RWPE2 (cell line): ENCODE data around the gene FAM20C.
A peak's percentile ranks its signal among the peaks of the same experiment; 100 is the strongest.

Experiments used
- ATAC-seq: fragments of 200-7000 bp; cut with Tn5 transposase; 3 replicates; pipeline ENCODE4 v1.9.1; 2021; ENCODE audit warnings: low read depth
- DNase-seq: peaks from one replicate; pipeline ENCODE4 v3.0.0-alpha.2; 2020; ENCODE audit warnings: low spot score
- H3K27ac ChIP-seq: fragments of 450-650 bp; 2 replicates; pipeline ENCODE4 v1.5.1; 2017; ENCODE audit warnings: mild to moderate bottlenecking; ENCODE audit not compliant: poor library complexity, severe bottlenecking
- H3K27me3 ChIP-seq: fragments of 250-450 bp; sonication (Bioruptor Pico); 2 replicates; pipeline ENCODE4 v1.5.1; 2021; ENCODE audit warnings: mild to moderate bottlenecking, moderate library complexity; ENCODE audit not compliant: insufficient read depth, poor library complexity, severe bottlenecking
- H3K36me3 ChIP-seq: fragments of 250-450 bp; sonication (Bioruptor Pico); 2 replicates; pipeline ENCODE4 v1.5.1; 2020; ENCODE audit warnings: low read depth, mild to moderate bottlenecking, moderate library complexity
- H3K4me1 ChIP-seq: fragments of 250-450 bp; sonication (Bioruptor Pico); 2 replicates; pipeline ENCODE4 v1.5.1; 2021; ENCODE audit warnings: mild to moderate bottlenecking, moderate library complexity; ENCODE audit not compliant: insufficient read depth, poor library complexity, severe bottlenecking
- H3K4me3 ChIP-seq: fragments of 250-450 bp; sonication (Bioruptor Pico); 2 replicates; pipeline ENCODE4 v1.5.1; 2021; ENCODE audit warnings: mild to moderate bottlenecking, moderate library complexity; ENCODE audit not compliant: severe bottlenecking
- H3K9me3 ChIP-seq: fragments of 250-450 bp; sonication (Bioruptor Pico); 2 replicates; pipeline ENCODE4 v1.5.1; 2021; ENCODE audit warnings: mild to moderate bottlenecking, moderate library complexity; ENCODE audit not compliant: severe bottlenecking
- CTCF ChIP-seq: fragments of 450-650 bp; IDR thresholded peaks from one replicate; pipeline ENCODE4 v1.5.1; 2017; ENCODE audit warnings: mild to moderate bottlenecking, moderate library complexity; ENCODE audit not compliant: poor library complexity, severe bottlenecking

FAM20C gene

GRCh38 chr7:223118-223800 is 30.9 kb downstream of the FAM20C start:
- Histone ChIP-seq H3K27me3 (no peaks in the 10 kb centered on the region), H3K9me3 (no peaks in the 10 kb centered on the region), H3K4me3 (no peak overlapping the region), H3K36me3 (0 out of 2 replicates have a peak, but pooled peaks cover 5% of the 10 kb centered on the region), H3K27ac (no peak overlapping the region), H3K4me1 (peaks cover 12% of the 10 kb centered on the region)
- ATAC-seq, result no peak
- no peak for TF ChIP-seq CTCF
- no peak for DNase-seq

- Histone ChIP-seq H3K27me3 (no peaks in the 10 kb centered on the region), H3K4me3 (no peak overlapping the region), H3K36me3 (0 out of 2 replicates have a peak, but pooled peaks cover 9% of the 10 kb centered on the region), H3K4me1 (peaks cover 12% of the 10 kb centered on the region), H3K27ac (no peak overlapping the region), H3K9me3 (no peaks in the 10 kb centered on the region)
- DNase-seq (no peak), ATAC-seq (no peak)
- no peak for TF ChIP-seq CTCF
Measured at GRCh38 chr7:223861-224260, 31.5 kb downstream of the FAM20C start.

- ATAC-seq, result peak; percentile 95
- H3K27me3 ChIP-seq, result no peaks in the 10 kb centered on the region
- peak overlapping the region; percentile 57 for H3K27ac ChIP-seq
- H3K36me3 ChIP-seq, result 0 out of 2 replicates have a peak, but pooled peaks cover 9% of the 10 kb centered on the region
- no peak for DNase-seq
- no peaks in the 10 kb centered on the region for H3K9me3 ChIP-seq
- peaks cover 12% of the 10 kb centered on the region for H3K4me1 ChIP-seq
- TF ChIP-seq CTCF, result peak; percentile 31
- no peak overlapping the region for H3K4me3 ChIP-seq
Measured at GRCh38 chr7:226281-226895, 34.0 kb downstream of the FAM20C start.

- Histone ChIP-seq H3K9me3 (no peaks in the 10 kb centered on the region), H3K27ac (no peak overlapping the region), H3K4me3 (no peak overlapping the region), H3K4me1 (peaks cover 12% of the 10 kb centered on the region), H3K36me3 (0 out of 2 replicates have a peak, but pooled peaks cover 9% of the 10 kb centered on the region), H3K27me3 (no peaks in the 10 kb centered on the region)
- TF ChIP-seq CTCF, result no peak
- DNase-seq (no peak), ATAC-seq (no peak)
Measured at GRCh38 chr7:227926-228325, 35.6 kb downstream of the FAM20C start.

- ATAC-seq (no peak), DNase-seq (no peak)
- 0 out of 2 replicates have a peak, but pooled peaks cover 9% of the 10 kb centered on the region for H3K36me3 ChIP-seq
- no peak for TF ChIP-seq CTCF
- no peaks in the 10 kb centered on the region for H3K27me3 ChIP-seq
- H3K27ac ChIP-seq, result no peak overlapping the region
- peaks cover 12% of the 10 kb centered on the region for H3K4me1 ChIP-seq
- H3K4me3 ChIP-seq, result no peak overlapping the region
- H3K9me3 ChIP-seq, result no peaks in the 10 kb centered on the region
Measured at GRCh38 chr7:228610-229009, 36.2 kb downstream of the FAM20C start.
